Stomach (tissue), 9 donors: ENCODE results near the gene TMEM115. TPM values are rescaled to one million over a fixed set of nuclear protein-coding genes. Genes with fewer than 3 reads are reported as not detected.

Experiments
- DNase-seq, 2 donors: peaks; one replicate each; pipeline versions ENCODE4 v3.0.0 to v3.0.0-alpha.2; 2013 to 2019
- H3K27ac ChIP-seq, 5 donors: fragments of 200-600 bp in 4 of 5; sonication (generic) in 4 of 5; one replicate each; pipeline ENCODE4 v1.5.1; 2013 to 2019; ENCODE audit warnings: mild to moderate bottlenecking in 1 of 5, moderate library complexity in 1 of 5
- H3K27me3 ChIP-seq, 3 donors: fragments of 200-600 bp; sonication (generic); one replicate each; pipeline ENCODE4 v1.5.1; 2017 to 2019; ENCODE audit warnings: mixed run types in 1 of 3
- H3K36me3 ChIP-seq, 4 donors: fragments of 200-600 bp; sonication (generic); 1 replicate in 3 of 4; 2 replicates in 1 of 4; pipeline ENCODE4 v1.5.1; 2016 to 2019
- H3K4me1 ChIP-seq, 4 donors: fragments of 200-600 bp; sonication (generic); one replicate each; pipeline ENCODE4 v1.5.1; 2016 to 2019
- H3K4me3 ChIP-seq, 4 donors: fragments of 200-600 bp; sonication (generic) in 3 of 4; one replicate each; pipeline ENCODE4 v1.5.1; 2016 to 2019; ENCODE audit warnings: mild to moderate bottlenecking in 1 of 4
- H3K9me3 ChIP-seq, 4 donors: fragments of 200-600 bp; sonication (generic); one replicate each; pipeline ENCODE4 v1.5.1; 2016 to 2019
- EP300 ChIP-seq: sonication (generic); formaldehyde crosslinking; IDR thresholded peaks from one replicate; pipeline ENCODE4 v1.6.1; 2017; ENCODE audit warnings: antibody characterized with exemption
- POLR2A ChIP-seq, 4 donors: fragments of 450-650 bp; IDR thresholded peaks; one replicate each; pipeline ENCODE4 v1.6.1; 2016; ENCODE audit warnings: antibody characterized with exemption in 4 of 4, control low read depth in 2 of 4, mild to moderate bottlenecking in 1 of 4, moderate library complexity in 1 of 4
- POLR2AphosphoS5 ChIP-seq, 3 donors: sonication (generic); formaldehyde crosslinking; IDR thresholded peaks; one replicate each; pipeline ENCODE4 v1.6.1; 2016; ENCODE audit warnings: antibody characterized with exemption in 3 of 3
- WGBS, 5 donors: extraction: QIAGEN DNeasy Blood & Tissue Kit in 3 of 5; methylation state at CpG; one replicate each; pipeline versions ENCODE4 v1.1.5 to v1.1.7; 2013 to 2018; 5-methylcytosine and 5-hydroxymethylcytosine counted together
- intact Hi-C: fragments of 100-400 bp; cut with DNase I; formaldehyde crosslinking; loops from one replicate; pipeline ENCODE4 v1.15.1; 2023; ENCODE audit warnings: low total_unique reads
- polyA plus RNA-seq, 3 donors: library from polyadenylated mRNA; stranded (reverse); fragments of 200-250 nt; gene quantifications; one replicate each; pipeline ENCODE4 v1.2.3, GENCODE V29; 2013
- total RNA-seq, 5 donors: library from RNA; depleted of rRNA; stranded (reverse); fragments of >200 nt; gene quantifications; one replicate each; pipeline versions ENCODE4 v1.1.0 to v1.2.3, GENCODE V29; 2014 to 2016
- TF ChIP-seq, protein P1 (sequence below), 7 experiments: fragments of 450-650 bp in 4 of 7; fragments of 200-600 bp in 3 of 7; sonication (generic) in 3 of 7; IDR thresholded peaks; one replicate each; pipeline ENCODE4 v1.5.1; 2016 to 2019; ENCODE audit warnings: antibody characterized with exemption in 7 of 7, control low read depth in 2 of 7, mild to moderate bottlenecking in 1 of 7
- donor health status: healthy with polysubstance abuse.
- donor health status: Bipolar disorder and iron deficiency.
- donor health status: healthy.

TMEM115 gene
- total and polyA plus RNA-seq, 8 donors = 14.6 to 128 (median 27.4) TPM

DNA sequence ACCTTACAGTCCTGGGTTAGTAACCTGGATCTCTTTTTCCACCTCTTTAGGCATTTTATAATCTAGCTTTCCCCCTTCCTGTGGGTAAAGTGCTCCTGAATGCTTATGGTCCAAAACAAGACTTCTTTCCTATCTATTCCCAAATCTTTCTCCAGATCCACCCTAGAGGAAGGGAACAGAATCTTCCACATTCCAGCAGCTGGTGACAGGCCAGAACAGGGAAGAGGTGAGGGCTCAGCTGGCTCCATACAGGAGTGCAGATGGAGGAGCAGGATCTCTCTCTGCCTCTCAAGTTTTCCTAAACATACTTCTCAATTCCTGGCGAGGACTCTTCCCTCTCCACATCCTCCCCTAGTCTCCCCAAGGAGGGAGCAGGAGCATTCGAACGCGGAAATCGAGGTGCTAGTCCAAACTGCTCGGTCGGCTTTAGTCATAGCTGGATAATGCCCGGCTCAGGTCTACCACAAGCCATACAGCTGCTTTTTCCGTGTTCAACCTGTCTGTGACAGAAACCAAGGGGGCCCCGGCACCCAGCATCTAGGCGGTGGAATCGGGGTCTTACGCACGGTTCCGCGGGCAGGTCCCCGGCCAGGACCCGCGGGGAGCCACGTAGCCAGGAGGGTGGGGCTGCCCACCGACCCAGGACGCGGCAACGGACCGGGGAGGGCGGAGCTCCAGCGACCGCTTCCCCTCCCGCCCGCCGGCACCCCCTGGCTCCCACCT lies 22.7 kb downstream of the TMEM115 start:
- Histone ChIP-seq H3K27ac (peak overlapping the region; percentile 96 to 99 (median 96)), H3K36me3 (peaks cover 9 to 19% (median 10%) of the 10 kb centered on the region in 4 donors), H3K27me3 (no peaks in the 10 kb centered on the region), H3K4me3 (peak overlapping the region; percentile 63 to 92 (median 68)), H3K9me3 (no peaks in the 10 kb centered on the region), H3K4me1 (peaks cover 65 to 88% (median 77%) of the 10 kb centered on the region in 4 donors)
- intact Hi-C loops = no loop called here
- DNase-seq = peak in 1 of 2 donors; percentile 44
- 0 to 2% (median 1%) methylated on average over 11 to 31 of the region's 31 CpGs for WGBS, 5 donors
- TF ChIP-seq EP300 (no peak), POLR2A (IDR thresholded peaks at IDR 0.05) (no peak), POLR2AphosphoS5 (IDR thresholded peaks at IDR 0.05) (no peak)
- TF ChIP-seq, protein P1, sequence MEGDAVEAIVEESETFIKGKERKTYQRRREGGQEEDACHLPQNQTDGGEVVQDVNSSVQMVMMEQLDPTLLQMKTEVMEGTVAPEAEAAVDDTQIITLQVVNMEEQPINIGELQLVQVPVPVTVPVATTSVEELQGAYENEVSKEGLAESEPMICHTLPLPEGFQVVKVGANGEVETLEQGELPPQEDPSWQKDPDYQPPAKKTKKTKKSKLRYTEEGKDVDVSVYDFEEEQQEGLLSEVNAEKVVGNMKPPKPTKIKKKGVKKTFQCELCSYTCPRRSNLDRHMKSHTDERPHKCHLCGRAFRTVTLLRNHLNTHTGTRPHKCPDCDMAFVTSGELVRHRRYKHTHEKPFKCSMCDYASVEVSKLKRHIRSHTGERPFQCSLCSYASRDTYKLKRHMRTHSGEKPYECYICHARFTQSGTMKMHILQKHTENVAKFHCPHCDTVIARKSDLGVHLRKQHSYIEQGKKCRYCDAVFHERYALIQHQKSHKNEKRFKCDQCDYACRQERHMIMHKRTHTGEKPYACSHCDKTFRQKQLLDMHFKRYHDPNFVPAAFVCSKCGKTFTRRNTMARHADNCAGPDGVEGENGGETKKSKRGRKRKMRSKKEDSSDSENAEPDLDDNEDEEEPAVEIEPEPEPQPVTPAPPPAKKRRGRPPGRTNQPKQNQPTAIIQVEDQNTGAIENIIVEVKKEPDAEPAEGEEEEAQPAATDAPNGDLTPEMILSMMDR (IDR thresholded peaks at IDR 0.05) = no peak

DNA sequence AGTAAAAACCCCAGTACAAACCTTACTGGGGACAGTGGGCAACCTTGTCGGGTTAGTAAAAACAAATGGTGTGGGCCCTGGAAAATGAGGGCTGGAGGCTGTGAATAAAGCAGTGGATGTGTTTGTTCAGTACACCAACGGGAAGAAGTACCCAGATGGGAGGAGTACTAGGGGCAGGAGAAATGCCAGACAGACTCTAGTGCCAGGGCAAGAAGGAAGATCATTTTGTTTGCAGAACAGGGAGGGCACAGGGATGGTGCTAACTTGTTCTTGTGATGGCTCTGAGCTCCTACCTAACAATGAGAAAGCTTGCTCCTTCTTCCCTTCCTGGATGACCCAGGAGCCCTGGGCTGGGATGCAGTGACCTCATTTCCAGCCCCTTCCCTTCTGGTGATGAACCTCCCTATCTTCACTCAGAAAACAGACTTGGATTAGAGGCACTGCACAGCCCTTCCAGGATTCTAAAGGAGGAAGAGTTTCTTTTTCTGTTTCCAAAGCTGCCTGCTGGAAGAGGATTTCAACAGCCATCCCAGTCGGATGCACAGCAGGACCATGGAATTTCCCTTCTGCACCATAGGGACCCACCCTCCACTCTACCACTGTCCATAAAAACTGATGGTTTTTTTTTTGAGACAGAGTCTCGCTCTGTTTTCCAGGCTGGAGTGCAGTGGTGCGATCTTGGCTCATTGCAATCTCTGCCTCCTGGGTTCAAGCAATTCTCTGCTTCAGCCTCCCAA lies 24.8 kb downstream of the TMEM115 start:
- 53 to 60% (median 55%) methylated on average over 5 of the region's 5 CpGs for WGBS, 5 donors
- intact Hi-C loops = no loop called here
- Histone ChIP-seq H3K27me3 (no peaks in the 10 kb centered on the region), H3K9me3 (no peaks in the 10 kb centered on the region), H3K4me3 (no peak overlapping the region), H3K27ac (peak overlapping the region; percentile 42 to 99 (median 96)), H3K36me3 (peaks cover 30 to 40% (median 31%) of the 10 kb centered on the region in 4 donors), H3K4me1 (peaks cover 45 to 67% (median 56%) of the 10 kb centered on the region in 4 donors)
- no peak for TF ChIP-seq EP300
- TF ChIP-seq POLR2A (IDR thresholded peaks at IDR 0.05) = no peak
- TF ChIP-seq, protein P1 (IDR thresholded peaks at IDR 0.05) = no peak
- no peak for TF ChIP-seq POLR2AphosphoS5 (IDR thresholded peaks at IDR 0.05)
- no peak for DNase-seq

DNA sequence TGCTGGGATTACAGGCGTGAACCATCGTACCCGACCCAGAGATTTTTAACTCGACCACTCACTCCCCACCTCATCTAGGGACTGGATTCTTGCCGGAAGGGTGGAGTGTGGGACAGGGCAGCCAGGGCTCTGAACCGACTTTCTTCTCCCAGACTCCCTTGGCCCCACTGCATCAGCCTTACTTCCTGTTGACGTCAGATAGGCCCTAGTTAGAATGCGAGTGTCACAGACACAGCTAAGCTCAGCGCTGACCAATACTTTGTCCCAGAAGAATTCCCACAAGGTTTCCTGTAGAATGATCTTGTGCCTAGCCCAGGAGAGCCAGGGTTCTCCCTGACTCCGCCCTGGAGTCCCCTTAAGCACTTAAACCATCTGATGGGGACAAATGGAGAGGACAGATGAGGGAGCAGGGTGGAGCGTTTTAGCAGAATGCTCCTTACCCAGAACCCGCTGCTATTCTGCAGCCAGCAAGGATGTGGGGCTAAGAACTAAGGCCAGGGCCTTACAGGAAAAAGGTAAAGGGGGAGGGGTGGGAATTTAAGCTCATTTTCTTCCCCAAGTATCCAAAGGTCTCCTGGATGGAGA lies 25.5 kb downstream of the TMEM115 start:
- intact Hi-C loops = no loop called here
- 53 to 67% (median 61%) methylated on average over 8 to 12 of the region's 12 CpGs for WGBS, 5 donors
- peak overlapping the region; percentile 42 to 99 (median 96) for H3K27ac ChIP-seq
- no peaks in the 10 kb centered on the region for H3K27me3 ChIP-seq
- peak in 1 of 2 donors; percentile 79 for DNase-seq
- no peak overlapping the region for H3K4me3 ChIP-seq
- H3K9me3 ChIP-seq = no peaks in the 10 kb centered on the region
- peaks cover 45 to 67% (median 55%) of the 10 kb centered on the region in 4 donors for H3K4me1 ChIP-seq
- H3K36me3 ChIP-seq = peaks cover 33 to 44% (median 36%) of the 10 kb centered on the region in 4 donors
- peak in 2 of 3 donors; percentile 3 to 40 for TF ChIP-seq POLR2AphosphoS5 (IDR thresholded peaks at IDR 0.05)
- TF ChIP-seq POLR2A (IDR thresholded peaks at IDR 0.05) = no peak

DNA sequence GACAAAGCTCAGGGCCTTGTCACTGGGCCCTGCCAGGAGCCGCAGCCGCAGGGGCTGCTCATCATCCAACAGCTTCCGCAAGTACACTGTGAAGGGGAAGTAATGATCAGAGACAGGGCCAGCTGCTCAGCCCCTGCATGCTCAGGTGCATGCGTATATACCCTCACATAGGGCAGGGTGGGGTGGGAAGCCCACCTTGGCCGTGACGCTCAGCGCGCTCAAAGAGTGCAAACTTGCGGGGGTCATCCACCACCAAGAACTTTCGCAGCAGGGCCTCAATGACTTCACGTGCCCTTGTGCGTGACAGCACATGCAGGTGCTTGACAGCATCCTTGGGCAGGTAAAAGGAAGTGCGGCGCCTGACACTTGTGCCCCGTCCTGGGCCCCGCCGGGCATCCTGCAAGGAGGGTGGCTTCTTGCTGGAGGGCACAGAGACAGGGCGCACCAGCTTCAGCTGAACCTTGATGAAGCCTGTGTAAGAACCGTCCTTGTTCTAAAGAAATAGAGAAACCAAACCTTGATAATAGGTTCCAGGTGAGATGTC lies 27.9 kb downstream of the TMEM115 start:
- TF ChIP-seq EP300 (no peak), POLR2AphosphoS5 (IDR thresholded peaks at IDR 0.05) (no peak), POLR2A (IDR thresholded peaks at IDR 0.05) (no peak)
- TF ChIP-seq, protein P1 (IDR thresholded peaks at IDR 0.05) = no peak
- no peaks in the 10 kb centered on the region for H3K27me3 ChIP-seq
- 86 to 96% (median 95%) methylated on average over 14 to 19 of the region's 19 CpGs for WGBS, 5 donors
- intact Hi-C loops = no loop called here
- no peaks in the 10 kb centered on the region for H3K9me3 ChIP-seq
- no peak for DNase-seq
- H3K36me3 ChIP-seq = peaks cover 33 to 46% (median 40%) of the 10 kb centered on the region in 4 donors
- no peak overlapping the region for H3K27ac ChIP-seq
- no peak overlapping the region for H3K4me3 ChIP-seq
- peaks cover 44 to 74% (median 59%) of the 10 kb centered on the region in 4 donors for H3K4me1 ChIP-seq
